K562 (cell line): ENCODE results near the gene TMEM248. TPM values are rescaled to one million over a fixed set of nuclear protein-coding genes. Genes with fewer than 3 reads are reported as not detected.

ENCODE experiments used
- BDP1 ChIP-seq: IDR thresholded peaks from 3 replicates; pipeline ENCODE4 v1.6.1; 2011; ENCODE audit not compliant: insufficient read length, insufficient read depth
- CEBPG ChIP-seq, 3 experiments: fragments of 200-800 bp in 1 of 3; sonication (Bioruptor generic) in 1 of 3; sonication (generic) in 1 of 3; formaldehyde crosslinking in 1 of 3; IDR thresholded peaks in 2 of 3; conservative IDR thresholded peaks in 1 of 3; 2 replicates each; pipeline versions ENCODE4 v1.6.1 to v1.8.0; 2016 to 2022; ENCODE audit warnings: missing compliant biosample characterization in 2 of 3, missing genetic modification characterization in 2 of 3, mild to moderate bottlenecking in 1 of 3, missing genetic modification reagents in 1 of 3
- HCFC1 ChIP-seq: IDR thresholded peaks from 2 replicates; pipeline ENCODE4 v1.6.1; 2012; ENCODE audit warnings: low read depth, low read length, improper control_type of control experiment
- KLF1 ChIP-seq: fragments of 450-650 bp; IDR thresholded peaks from 2 replicates; pipeline ENCODE4 v1.6.1; 2016; ENCODE audit warnings: missing genetic modification characterization, missing compliant biosample characterization
- PTTG1 ChIP-seq: fragments of 450-650 bp; IDR thresholded peaks from 2 replicates; pipeline ENCODE4 v1.6.1; 2016; ENCODE audit warnings: low read depth, mild to moderate bottlenecking, missing genetic modification characterization, missing compliant biosample characterization
- PYGO2 ChIP-seq: fragments of 450-650 bp; IDR thresholded peaks from 2 replicates; pipeline ENCODE4 v1.6.1; 2016; ENCODE audit warnings: mild to moderate bottlenecking, missing genetic modification characterization, moderate library complexity, missing compliant biosample characterization
- SMARCA5 ChIP-seq: fragments of 450-650 bp; IDR thresholded peaks from 2 replicates; pipeline ENCODE4 v1.6.1; 2016
- XRCC3 ChIP-seq: fragments of 450-650 bp; IDR thresholded peaks from 2 replicates; pipeline ENCODE4 v1.6.1; 2017; ENCODE audit warnings: mild to moderate bottlenecking, moderate library complexity
- ZNF140 ChIP-seq: fragments of 250-450 bp; sonication (Bioruptor Pico); IDR thresholded peaks from 2 replicates; pipeline ENCODE4 v1.8.0; 2021; ENCODE audit warnings: moderate library complexity, mild to moderate bottlenecking, inconsistent platforms
- ZNF589 ChIP-seq: fragments of 200-800 bp; sonication (Bioruptor generic); IDR thresholded peaks from 2 replicates; pipeline ENCODE4 v1.6.1; 2016; ENCODE audit warnings: low read depth, missing genetic modification characterization, missing compliant biosample characterization
- ZNF717 ChIP-seq: fragments of 250-450 bp; sonication (Bioruptor Pico); IDR thresholded peaks from 2 replicates; pipeline ENCODE4 v1.5.0; 2021
- polyA plus RNA-seq, 8 experiments: library from polyadenylated mRNA; depleted of rRNA in 4 of 8; stranded (reverse) in 5 of 8; unstranded in 3 of 8; fragments of >200 nt; fragmentation: Nextera tagmentation in 2 of 8; fragmentation: Illumina TruSeq in 1 of 8; extraction: Ambion mirVana in 2 of 8; extraction: Trizol in 1 of 8; gene quantifications; 2 replicates each; pipeline versions ENCODE4 v1.2.1 to v1.2.3, GENCODE V29; 2011 to 2014; ENCODE audit warnings: inconsistent platforms in 1 of 8, missing spikeins in 1 of 8
- total RNA-seq, 7 experiments: library from RNA; depleted of rRNA in 6 of 7; stranded (reverse); fragments of >200 nt in 6 of 7; fragmentation: Illumina TruSeq in 2 of 7; extraction: Trizol in 2 of 7; gene quantifications; 2 replicates each; pipeline versions ENCODE4 v1.2.1 to v1.2.3, GENCODE V29; 2011 to 2021; ENCODE audit warnings: low replicate concordance in 1 of 7
- TF ChIP-seq, protein P1 (sequence below), 2 experiments: fragments of 150-350 bp in 1 of 2; IDR thresholded peaks; 2 replicates each; pipeline ENCODE4 v1.6.1; 2012 to 2016; ENCODE audit warnings: low read depth in 2 of 2, low read length in 2 of 2, mild to moderate bottlenecking in 1 of 2, moderate library complexity in 1 of 2
- TF ChIP-seq, protein P2 (sequence below): sonication (generic); formaldehyde crosslinking; IDR thresholded peaks from 2 replicates; pipeline ENCODE4 v1.9.0; 2022; ENCODE audit warnings: mild to moderate bottlenecking, missing genetic modification reagents
- TF ChIP-seq, protein P3 (sequence below): fragments of 450-650 bp; IDR thresholded peaks from 2 replicates; pipeline ENCODE4 v1.6.1; 2017; ENCODE audit warnings: mild to moderate bottlenecking, moderate library complexity
- TF ChIP-seq, protein P4 (sequence below): fragments of 450-650 bp; formaldehyde crosslinking; IDR thresholded peaks from 2 replicates; pipeline ENCODE4 v1.4.0; 2022; ENCODE audit warnings: missing genetic modification characterization
- TF ChIP-seq, protein P5 (sequence below): fragments of 250-450 bp; sonication (Bioruptor Pico); IDR thresholded peaks from 2 replicates; pipeline ENCODE4 v1.8.0; 2022; ENCODE audit warnings: inconsistent platforms, mild to moderate bottlenecking, moderate library complexity, borderline replicate concordance
- TF ChIP-seq, protein P6 (sequence below): fragments of 250-450 bp; sonication (Bioruptor Pico); IDR thresholded peaks from 2 replicates; pipeline ENCODE4 v1.8.0; 2021; ENCODE audit warnings: mild to moderate bottlenecking, moderate library complexity

The TMEM248 gene
- total and polyA plus RNA-seq, 9 of the 15 experiments (the other 6 are each of a cell fraction or from before 2014, with no cell fraction given), result 6.3 to 132 (median 64.4) TPM

DNA sequence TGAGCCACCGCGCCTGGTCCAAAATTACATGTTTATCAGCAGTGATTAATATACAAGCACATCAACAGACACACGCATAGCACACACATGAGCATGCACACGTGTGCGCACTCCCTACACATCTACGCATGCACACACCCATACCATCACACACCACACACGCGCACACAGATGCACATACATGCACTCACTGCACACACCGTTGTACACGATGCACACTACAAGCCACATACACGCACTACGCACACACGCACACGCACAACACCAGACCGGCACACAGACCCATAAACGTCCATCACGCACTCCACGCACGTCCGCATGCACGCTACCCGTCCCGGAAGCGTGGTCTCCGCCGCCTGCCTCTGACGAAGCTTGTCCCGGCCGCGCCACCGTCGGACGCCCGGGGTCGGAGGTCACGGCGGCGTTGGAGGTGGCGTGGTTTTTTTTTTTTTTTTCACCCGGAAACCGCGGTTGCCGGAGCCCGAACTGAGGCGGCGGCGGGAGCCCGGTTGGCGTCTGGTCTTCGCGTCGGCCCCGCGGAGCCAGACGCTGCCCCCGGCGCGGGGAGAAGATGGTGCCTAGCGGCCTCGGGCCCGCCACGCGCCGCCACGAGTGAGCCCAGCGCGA lies at the start of gene TMEM248 (continued):
- TF ChIP-seq PYGO2 (no peak), XRCC3 (no peak), HCFC1 (peak; percentile 85), ZNF589 (CRISPR knock-in tag) (no peak), ZNF717 (CRISPR knock-in tag) (no peak), SMARCA5 (peak; percentile 97), KLF1 (tag) (no peak), ZNF140 (CRISPR knock-in tag) (no peak), PTTG1 (tag) (no peak), BDP1 (no peak), CEBPG (CRISPR knock-in tag; IDR thresholded peaks at IDR 0.05) (peak; percentile 37; the same call in 1 of the 2 replicates), CEBPG (tag; conservative IDR thresholded peaks at IDR 0.05 in 1 of 2, IDR thresholded peaks at IDR 0.05 in 1 of 2) (no peak)
- TF ChIP-seq, protein P1, sequence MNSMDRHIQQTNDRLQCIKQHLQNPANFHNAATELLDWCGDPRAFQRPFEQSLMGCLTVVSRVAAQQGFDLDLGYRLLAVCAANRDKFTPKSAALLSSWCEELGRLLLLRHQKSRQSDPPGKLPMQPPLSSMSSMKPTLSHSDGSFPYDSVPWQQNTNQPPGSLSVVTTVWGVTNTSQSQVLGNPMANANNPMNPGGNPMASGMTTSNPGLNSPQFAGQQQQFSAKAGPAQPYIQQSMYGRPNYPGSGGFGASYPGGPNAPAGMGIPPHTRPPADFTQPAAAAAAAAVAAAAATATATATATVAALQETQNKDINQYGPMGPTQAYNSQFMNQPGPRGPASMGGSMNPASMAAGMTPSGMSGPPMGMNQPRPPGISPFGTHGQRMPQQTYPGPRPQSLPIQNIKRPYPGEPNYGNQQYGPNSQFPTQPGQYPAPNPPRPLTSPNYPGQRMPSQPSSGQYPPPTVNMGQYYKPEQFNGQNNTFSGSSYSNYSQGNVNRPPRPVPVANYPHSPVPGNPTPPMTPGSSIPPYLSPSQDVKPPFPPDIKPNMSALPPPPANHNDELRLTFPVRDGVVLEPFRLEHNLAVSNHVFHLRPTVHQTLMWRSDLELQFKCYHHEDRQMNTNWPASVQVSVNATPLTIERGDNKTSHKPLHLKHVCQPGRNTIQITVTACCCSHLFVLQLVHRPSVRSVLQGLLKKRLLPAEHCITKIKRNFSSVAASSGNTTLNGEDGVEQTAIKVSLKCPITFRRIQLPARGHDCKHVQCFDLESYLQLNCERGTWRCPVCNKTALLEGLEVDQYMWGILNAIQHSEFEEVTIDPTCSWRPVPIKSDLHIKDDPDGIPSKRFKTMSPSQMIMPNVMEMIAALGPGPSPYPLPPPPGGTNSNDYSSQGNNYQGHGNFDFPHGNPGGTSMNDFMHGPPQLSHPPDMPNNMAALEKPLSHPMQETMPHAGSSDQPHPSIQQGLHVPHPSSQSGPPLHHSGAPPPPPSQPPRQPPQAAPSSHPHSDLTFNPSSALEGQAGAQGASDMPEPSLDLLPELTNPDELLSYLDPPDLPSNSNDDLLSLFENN (IDR thresholded peaks at IDR 0.05; ENCODE audit: low read depth in 2 of 2, low read length in 2 of 2), result 0 out of 4 replicates have a peak, but pooled peaks of 1 of the 2 experiments have one; percentile 45
- TF ChIP-seq, protein P2, sequence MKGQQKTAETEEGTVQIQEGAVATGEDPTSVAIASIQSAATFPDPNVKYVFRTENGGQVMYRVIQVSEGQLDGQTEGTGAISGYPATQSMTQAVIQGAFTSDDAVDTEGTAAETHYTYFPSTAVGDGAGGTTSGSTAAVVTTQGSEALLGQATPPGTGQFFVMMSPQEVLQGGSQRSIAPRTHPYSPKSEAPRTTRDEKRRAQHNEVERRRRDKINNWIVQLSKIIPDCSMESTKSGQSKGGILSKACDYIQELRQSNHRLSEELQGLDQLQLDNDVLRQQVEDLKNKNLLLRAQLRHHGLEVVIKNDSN (CRISPR knock-in tag), result peak; percentile 70
- TF ChIP-seq, protein P3, sequence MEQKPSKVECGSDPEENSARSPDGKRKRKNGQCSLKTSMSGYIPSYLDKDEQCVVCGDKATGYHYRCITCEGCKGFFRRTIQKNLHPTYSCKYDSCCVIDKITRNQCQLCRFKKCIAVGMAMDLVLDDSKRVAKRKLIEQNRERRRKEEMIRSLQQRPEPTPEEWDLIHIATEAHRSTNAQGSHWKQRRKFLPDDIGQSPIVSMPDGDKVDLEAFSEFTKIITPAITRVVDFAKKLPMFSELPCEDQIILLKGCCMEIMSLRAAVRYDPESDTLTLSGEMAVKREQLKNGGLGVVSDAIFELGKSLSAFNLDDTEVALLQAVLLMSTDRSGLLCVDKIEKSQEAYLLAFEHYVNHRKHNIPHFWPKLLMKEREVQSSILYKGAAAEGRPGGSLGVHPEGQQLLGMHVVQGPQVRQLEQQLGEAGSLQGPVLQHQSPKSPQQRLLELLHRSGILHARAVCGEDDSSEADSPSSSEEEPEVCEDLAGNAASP, result no peak
- TF ChIP-seq, protein P4, sequence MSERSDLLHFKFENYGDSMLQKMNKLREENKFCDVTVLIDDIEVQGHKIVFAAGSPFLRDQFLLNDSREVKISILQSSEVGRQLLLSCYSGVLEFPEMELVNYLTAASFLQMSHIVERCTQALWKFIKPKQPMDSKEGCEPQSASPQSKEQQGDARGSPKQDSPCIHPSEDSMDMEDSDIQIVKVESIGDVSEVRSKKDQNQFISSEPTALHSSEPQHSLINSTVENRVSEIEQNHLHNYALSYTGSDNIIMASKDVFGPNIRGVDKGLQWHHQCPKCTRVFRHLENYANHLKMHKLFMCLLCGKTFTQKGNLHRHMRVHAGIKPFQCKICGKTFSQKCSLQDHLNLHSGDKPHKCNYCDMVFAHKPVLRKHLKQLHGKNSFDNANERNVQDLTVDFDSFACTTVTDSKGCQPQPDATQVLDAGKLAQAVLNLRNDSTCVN (CRISPR knock-in tag), result peak; percentile 87
- TF ChIP-seq, protein P5, sequence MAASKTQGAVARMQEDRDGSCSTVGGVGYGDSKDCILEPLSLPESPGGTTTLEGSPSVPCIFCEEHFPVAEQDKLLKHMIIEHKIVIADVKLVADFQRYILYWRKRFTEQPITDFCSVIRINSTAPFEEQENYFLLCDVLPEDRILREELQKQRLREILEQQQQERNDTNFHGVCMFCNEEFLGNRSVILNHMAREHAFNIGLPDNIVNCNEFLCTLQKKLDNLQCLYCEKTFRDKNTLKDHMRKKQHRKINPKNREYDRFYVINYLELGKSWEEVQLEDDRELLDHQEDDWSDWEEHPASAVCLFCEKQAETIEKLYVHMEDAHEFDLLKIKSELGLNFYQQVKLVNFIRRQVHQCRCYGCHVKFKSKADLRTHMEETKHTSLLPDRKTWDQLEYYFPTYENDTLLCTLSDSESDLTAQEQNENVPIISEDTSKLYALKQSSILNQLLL (CRISPR knock-in tag), result no peak
- TF ChIP-seq, protein P6, sequence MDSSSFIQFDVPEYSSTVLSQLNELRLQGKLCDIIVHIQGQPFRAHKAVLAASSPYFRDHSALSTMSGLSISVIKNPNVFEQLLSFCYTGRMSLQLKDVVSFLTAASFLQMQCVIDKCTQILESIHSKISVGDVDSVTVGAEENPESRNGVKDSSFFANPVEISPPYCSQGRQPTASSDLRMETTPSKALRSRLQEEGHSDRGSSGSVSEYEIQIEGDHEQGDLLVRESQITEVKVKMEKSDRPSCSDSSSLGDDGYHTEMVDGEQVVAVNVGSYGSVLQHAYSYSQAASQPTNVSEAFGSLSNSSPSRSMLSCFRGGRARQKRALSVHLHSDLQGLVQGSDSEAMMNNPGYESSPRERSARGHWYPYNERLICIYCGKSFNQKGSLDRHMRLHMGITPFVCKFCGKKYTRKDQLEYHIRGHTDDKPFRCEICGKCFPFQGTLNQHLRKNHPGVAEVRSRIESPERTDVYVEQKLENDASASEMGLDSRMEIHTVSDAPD, result no peak
